H9 (cell line): ENCODE results near the gene SLC7A4. TPM values are rescaled to one million over a fixed set of nuclear protein-coding genes. Genes with fewer than 3 reads are reported as not detected.

ENCODE experiments used
- DNase-seq: peaks from one replicate; pipeline ENCODE4 v3.0.0-alpha.2; 2017
- H2AFZ ChIP-seq: one replicate; pipeline ENCODE4 v1.6.1; 2013; ENCODE audit warnings: mild to moderate bottlenecking, low read length, control low read depth, moderate library complexity
- H2AK5ac ChIP-seq: 2 replicates; pipeline ENCODE4 v1.6.1; 2013; ENCODE audit warnings: low read length, control low read depth, mixed read lengths; ENCODE audit not compliant: insufficient read length
- H2BK120ac ChIP-seq: one replicate; pipeline ENCODE4 v1.6.1; 2013; ENCODE audit warnings: low read depth, mild to moderate bottlenecking, low read length, control low read depth, inconsistent platforms; ENCODE audit not compliant: poor library complexity, severe bottlenecking
- H2BK12ac ChIP-seq: 2 replicates; pipeline ENCODE4 v1.6.1; 2013; ENCODE audit warnings: low read length, control low read depth, mixed read lengths, low read depth; ENCODE audit not compliant: insufficient read length
- H2BK15ac ChIP-seq: 2 replicates; pipeline ENCODE4 v1.6.1; 2013; ENCODE audit warnings: low read depth, low read length, control low read depth
- H2BK20ac ChIP-seq: one replicate; pipeline ENCODE4 v1.6.1; 2013; ENCODE audit warnings: low read depth, mild to moderate bottlenecking, low read length, control low read depth, inconsistent platforms; ENCODE audit not compliant: poor library complexity, severe bottlenecking
- H2BK5ac ChIP-seq: 2 replicates; pipeline ENCODE4 v1.6.1; 2013; ENCODE audit warnings: low read length, control low read depth, mixed read lengths; ENCODE audit not compliant: insufficient read length
- H3K14ac ChIP-seq: 2 replicates; pipeline ENCODE4 v1.6.1; 2013; ENCODE audit warnings: low read length, control low read depth; ENCODE audit not compliant: insufficient read depth
- H3K18ac ChIP-seq: 2 replicates; pipeline ENCODE4 v1.6.1; 2013; ENCODE audit warnings: low read depth, mild to moderate bottlenecking, mixed read lengths, low read length, control low read depth; ENCODE audit not compliant: insufficient read length
- H3K23ac ChIP-seq: 2 replicates; pipeline ENCODE4 v1.6.1; 2013; ENCODE audit warnings: low read length, control low read depth, mixed read lengths, low read depth; ENCODE audit not compliant: insufficient read length
- H3K23me2 ChIP-seq: 2 replicates; pipeline ENCODE4 v1.6.1; 2013; ENCODE audit warnings: low read depth, mild to moderate bottlenecking, mixed read lengths, low read length, control low read depth; ENCODE audit not compliant: insufficient read length, poor library complexity, severe bottlenecking
- H3K27ac ChIP-seq: 2 replicates; pipeline ENCODE4 v1.5.1; 2013; ENCODE audit warnings: low read length, control low read depth, mixed read lengths, low read depth; ENCODE audit not compliant: insufficient read length
- H3K27me3 ChIP-seq: 2 replicates; pipeline ENCODE4 v1.6.1; 2013; ENCODE audit warnings: low read length, control low read depth, inconsistent platforms; ENCODE audit not compliant: insufficient read depth
- H3K4ac ChIP-seq: 2 replicates; pipeline ENCODE4 v1.6.1; 2013; ENCODE audit warnings: low read depth, mild to moderate bottlenecking, control low read depth, inconsistent platforms, low read length, moderate library complexity
- H3K4me1 ChIP-seq: 2 replicates; pipeline ENCODE4 v1.6.1; 2013; ENCODE audit warnings: low read length, control low read depth, inconsistent platforms; ENCODE audit not compliant: insufficient read depth
- H3K4me2 ChIP-seq: 2 replicates; pipeline ENCODE4 v1.6.1; 2013; ENCODE audit warnings: low read length, control low read depth, mixed read lengths; ENCODE audit not compliant: insufficient read length, insufficient read depth
- H3K56ac ChIP-seq: 2 replicates; pipeline ENCODE4 v1.6.1; 2013; ENCODE audit warnings: low read depth, mild to moderate bottlenecking, mixed read lengths, low read length, control low read depth; ENCODE audit not compliant: insufficient read length
- H3K79me1 ChIP-seq: 2 replicates; pipeline ENCODE4 v1.6.1; 2013; ENCODE audit warnings: low read depth, mild to moderate bottlenecking, moderate library complexity, low read length, control low read depth, inconsistent platforms; ENCODE audit not compliant: insufficient read depth, poor library complexity, severe bottlenecking
- H3K79me2 ChIP-seq: 2 replicates; pipeline ENCODE4 v1.6.1; 2013; ENCODE audit warnings: low read length, control low read depth, inconsistent platforms; ENCODE audit not compliant: insufficient read depth
- H3K9ac ChIP-seq: 2 replicates; pipeline ENCODE4 v1.6.1; 2013; ENCODE audit warnings: low read length, control low read depth, mixed read lengths; ENCODE audit not compliant: insufficient read length; ENCODE audit errors: extremely low read depth
- H3K9me3 ChIP-seq: one replicate; pipeline ENCODE4 v1.6.1; 2013; ENCODE audit warnings: low read depth, low read length, inconsistent platforms; ENCODE audit not compliant: control insufficient read depth
- H3T11ph ChIP-seq: one replicate; pipeline ENCODE4 v1.6.1; 2013; ENCODE audit warnings: mild to moderate bottlenecking, low read length, control low read depth, inconsistent platforms
- H4K20me1 ChIP-seq: one replicate; pipeline ENCODE4 v1.6.1; 2013; ENCODE audit not compliant: control insufficient read depth, insufficient read length, insufficient read depth
- H4K5ac ChIP-seq: 2 replicates; pipeline ENCODE4 v1.6.1; 2013; ENCODE audit warnings: low read depth, mild to moderate bottlenecking, mixed read lengths, low read length, control low read depth; ENCODE audit not compliant: insufficient read length
- H4K8ac ChIP-seq: replicated peaks from 2 replicates; pipeline ENCODE4 v1.6.1; 2013; ENCODE audit warnings: low read length, control low read depth, mixed read lengths, low read depth; ENCODE audit not compliant: insufficient read length
- H4K91ac ChIP-seq: 2 replicates; pipeline ENCODE4 v1.6.1; 2013; ENCODE audit warnings: low read depth, mild to moderate bottlenecking, moderate library complexity, mixed read lengths, low read length, control low read depth; ENCODE audit not compliant: insufficient read length
- H3K27ac Mint-ChIP-seq, 3 experiments: 2 replicates in 2 of 3; 3 replicates in 1 of 3; pipeline ENCODE4 v1.8.0; 2020 to 2021; ENCODE audit warnings: mixed read lengths in 3 of 3, mild to moderate bottlenecking in 1 of 3, moderate library complexity in 1 of 3
- H3K27me3 Mint-ChIP-seq: 2 replicates; pipeline ENCODE4 v1.8.0; 2021; ENCODE audit warnings: low read depth, mild to moderate bottlenecking, moderate library complexity, mixed read lengths
- H3K36me3 Mint-ChIP-seq, 3 experiments: 2 replicates in 2 of 3; 3 replicates in 1 of 3; pipeline ENCODE4 v1.8.0; 2020 to 2021; ENCODE audit warnings: low read depth in 3 of 3, mixed read lengths in 3 of 3; ENCODE audit not compliant: insufficient read depth in 1 of 3
- H3K4me1 Mint-ChIP-seq, 2 experiments: 2 replicates each; pipeline ENCODE4 v1.8.0; 2020; ENCODE audit warnings: mixed read lengths in 2 of 2
- H3K4me3 Mint-ChIP-seq, 2 experiments: 2 replicates in 1 of 2; 3 replicates in 1 of 2; pipeline ENCODE4 v1.8.0; 2020 to 2021; ENCODE audit warnings: mild to moderate bottlenecking in 2 of 2, mixed read lengths in 2 of 2, moderate library complexity in 1 of 2
- H3K9me3 Mint-ChIP-seq, 2 experiments: 2 replicates in 1 of 2; 3 replicates in 1 of 2; pipeline ENCODE4 v1.8.0; 2020; ENCODE audit warnings: mild to moderate bottlenecking in 2 of 2, mixed read lengths in 2 of 2, moderate library complexity in 1 of 2
- CTCF ChIP-seq: fragments of 200-600 bp; sonication (generic); conservative IDR thresholded peaks from 3 replicates; pipeline ENCODE4 v1.8.0; 2021; ENCODE audit warnings: antibody characterized with exemption, mild to moderate bottlenecking
- WGBS: extraction: QIAGEN DNeasy Blood & Tissue Kit; methylation state at CpG from one replicate; pipeline ENCODE4 v1.1.7; 2013; ENCODE audit warnings: missing lambda C conversion rate, low lambda C conversion rate, mixed read lengths; ENCODE audit not compliant: insufficient read length; ENCODE audit errors: extremely low coverage; 5-methylcytosine and 5-hydroxymethylcytosine counted together
- total RNA-seq: library from RNA; stranded (reverse); gene quantifications from 2 replicates; pipeline ENCODE4 v1.2.1, GENCODE V29; 2021

The SLC7A4 gene
- total RNA-seq, 1 experiment from 2014 or later: 0.09 TPM

GRCh38 chr22:20981787-20982562 lies 50.4 kb downstream of the SLC7A4 start, which contains the start of gene LZTR1:
LZTR1 (plus strand) TSS chr22:20982297; CDS start chr22:20982372, 75 bp downstream.
- H3K27ac Mint-ChIP-seq: peak within 1 kb of the TSS; percentile 52 to 90 (median 79); a peak in 5 of 7 replicates
- peaks cover 28 to 30% of the 10 kb centered on the region in 2 experiments for H3K4me1 Mint-ChIP-seq
- H3K27me3 Mint-ChIP-seq: peaks cover 30% of the 10 kb centered on the region

More at GRCh38 chr22:20981787-20982562, 50.4 kb downstream of the SLC7A4 start, which contains the start of gene LZTR1:
- peak; percentile 81 for DNase-seq
- Histone ChIP-seq H3K14ac (peak within 1 kb of the TSS; percentile 77), H3T11ph (no peak within 1 kb of the TSS), H3K79me2 (no peaks in the 10 kb centered on the region), H4K5ac (no peak within 1 kb of the TSS), H3K79me1 (no peaks in the 10 kb centered on the region), H4K8ac (no peak within 1 kb of the TSS), H3K9ac (peak within 1 kb of the TSS; percentile 68), H3K4me1 (0 out of 2 replicates have a peak, but pooled peaks cover 2% of the 10 kb centered on the region), H2AK5ac (no peak within 1 kb of the TSS), H4K20me1 (no peaks in the 10 kb centered on the region), H3K27me3 (no peaks in the 10 kb centered on the region; the same call in 1 of the 2 replicates), H3K23ac (no peak within 1 kb of the TSS), H3K9me3 (no peaks in the 10 kb centered on the region), H3K56ac (no peak within 1 kb of the TSS), H3K4me2 (peak within 1 kb of the TSS; percentile 73), H2BK12ac (no peak within 1 kb of the TSS), H3K23me2 (peaks cover 14% of the 10 kb centered on the region), H4K91ac (no peak within 1 kb of the TSS), H2BK20ac (no peak within 1 kb of the TSS), H3K18ac (peak within 1 kb of the TSS; percentile 90), H3K4ac (no peak within 1 kb of the TSS), H3K27ac (no peak within 1 kb of the TSS), H2BK120ac (no peak within 1 kb of the TSS), H2BK15ac (no peak within 1 kb of the TSS), H2AFZ (no peak within 1 kb of the TSS), H2BK5ac (no peak within 1 kb of the TSS)
- peaks cover 4 to 25% (median 20%) of the 10 kb centered on the region in 3 experiments for H3K36me3 Mint-ChIP-seq
- TF ChIP-seq CTCF: peak; percentile 51; the same call in 2 of the 3 replicates
- no CpG with 5 or more reads among the region's 87 CpGs for WGBS
- H3K4me3 Mint-ChIP-seq: peak within 1 kb of the TSS; percentile 94 to 98
- H3K9me3 Mint-ChIP-seq: peaks cover 13 to 15% of the 10 kb centered on the region in 2 experiments
